DOHH2 (cell line): ENCODE measurements around the gene ADGRB3.

Experiments used
- EZH2phosphoT487 ChIP-seq: fragments of 200-600 bp; sonication (generic); IDR thresholded peaks from 2 replicates; pipeline ENCODE4 v1.6.1; 2017; ENCODE audit warnings: borderline replicate concordance, mild to moderate bottlenecking, antibody characterized with exemption, low read length, moderate library complexity, mixed read lengths
- TF ChIP-seq, protein P1 (sequence below): fragments of 200-600 bp; sonication (generic); IDR thresholded peaks from one replicate; pipeline ENCODE4 v1.5.1; 2014; ENCODE audit warnings: antibody characterized with exemption, mild to moderate bottlenecking, low read depth, low read length; ENCODE audit not compliant: poor library complexity, severe bottlenecking

DNA sequence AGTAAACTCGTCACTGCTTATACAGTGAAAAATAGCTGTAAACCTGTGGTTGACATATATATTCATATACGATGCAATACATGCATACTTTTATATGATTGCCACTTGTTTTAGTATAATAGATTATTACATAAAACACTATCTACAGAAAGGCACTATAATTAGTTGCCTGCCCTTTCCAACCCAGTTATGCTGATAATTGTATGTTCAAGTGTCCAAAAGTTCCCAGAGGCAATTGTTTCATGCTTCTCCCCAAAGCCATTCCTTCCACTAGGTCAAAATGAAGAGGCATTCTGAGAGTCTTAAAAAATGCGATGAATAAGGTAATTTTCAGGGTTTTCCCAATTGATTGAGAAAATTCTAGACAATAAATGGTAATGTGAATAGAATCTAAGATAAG lies 727.1 kb downstream of the ADGRB3 start:
- TF ChIP-seq, protein P1, sequence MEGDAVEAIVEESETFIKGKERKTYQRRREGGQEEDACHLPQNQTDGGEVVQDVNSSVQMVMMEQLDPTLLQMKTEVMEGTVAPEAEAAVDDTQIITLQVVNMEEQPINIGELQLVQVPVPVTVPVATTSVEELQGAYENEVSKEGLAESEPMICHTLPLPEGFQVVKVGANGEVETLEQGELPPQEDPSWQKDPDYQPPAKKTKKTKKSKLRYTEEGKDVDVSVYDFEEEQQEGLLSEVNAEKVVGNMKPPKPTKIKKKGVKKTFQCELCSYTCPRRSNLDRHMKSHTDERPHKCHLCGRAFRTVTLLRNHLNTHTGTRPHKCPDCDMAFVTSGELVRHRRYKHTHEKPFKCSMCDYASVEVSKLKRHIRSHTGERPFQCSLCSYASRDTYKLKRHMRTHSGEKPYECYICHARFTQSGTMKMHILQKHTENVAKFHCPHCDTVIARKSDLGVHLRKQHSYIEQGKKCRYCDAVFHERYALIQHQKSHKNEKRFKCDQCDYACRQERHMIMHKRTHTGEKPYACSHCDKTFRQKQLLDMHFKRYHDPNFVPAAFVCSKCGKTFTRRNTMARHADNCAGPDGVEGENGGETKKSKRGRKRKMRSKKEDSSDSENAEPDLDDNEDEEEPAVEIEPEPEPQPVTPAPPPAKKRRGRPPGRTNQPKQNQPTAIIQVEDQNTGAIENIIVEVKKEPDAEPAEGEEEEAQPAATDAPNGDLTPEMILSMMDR, result no peak
- TF ChIP-seq EZH2phosphoT487, result no peak
